ENCODE results near the gene TMEM256. TPM values are rescaled to one million over a fixed set of nuclear protein-coding genes. Genes with fewer than 3 reads are reported as not detected.

The TMEM256 gene
- total and polyA plus RNA-seq, 9 donors, result 44.0 to 133 (median 85.2) TPM

DNA sequence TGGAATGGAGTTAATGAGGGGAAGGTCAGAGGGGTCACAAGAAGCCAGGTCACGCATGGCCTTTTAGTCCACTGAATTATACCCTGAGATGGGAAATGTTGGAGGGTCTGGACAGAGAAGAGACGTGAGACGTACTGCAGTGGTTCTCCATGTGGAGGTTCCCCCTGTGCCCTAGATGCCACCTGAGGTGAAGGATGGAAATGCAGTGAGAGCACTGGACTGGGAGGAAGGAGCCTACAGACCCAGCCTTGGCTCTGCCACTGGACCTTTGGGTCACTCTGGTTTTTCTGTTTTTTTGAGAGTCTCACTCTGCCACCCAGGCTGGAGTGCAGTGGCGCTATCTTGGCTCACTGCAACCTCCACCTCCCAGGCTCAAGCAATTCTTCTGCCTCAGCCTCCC is 7.8 kb downstream of the TMEM256 start:
- Histone ChIP-seq H3K36me3 (no peaks in the 10 kb centered on the region), H3K27ac (no peak overlapping the region), H3K4me1 (ENCODE audit: insufficient read depth) (peaks cover 5% of the 10 kb centered on the region), H3K4me3 (no peak overlapping the region), H3K27me3 (no peaks in the 10 kb centered on the region), H3K9me3 (no peaks in the 10 kb centered on the region)
- DNase-seq, result no peak
- WGBS, 3 donors, result 82 to 88% (median 86%) methylated on average over 4 of the region's 4 CpGs
- intact Hi-C loops (cut with DNase I), result no loop called here
- TF ChIP-seq CTCF (IDR thresholded peaks at IDR 0.05), result no peak
- no peak for TF ChIP-seq EP300 (IDR thresholded peaks at IDR 0.05)
- TF ChIP-seq POLR2A (IDR thresholded peaks at IDR 0.05), result no peak

GRCh38 chr17:7394452-7395191 is 9.3 kb downstream of the TMEM256 start, which contains the start of gene PLSCR3:
TSS of gene PLSCR3 (minus strand) at chr17:7394525. CDS start at chr17:7394110, 415 bp downstream.
- WGBS, 3 donors, result 0 to 1% (median 1%) methylated on average over 45 to 71 of the region's 71 CpGs
- H3K9me3 ChIP-seq, result no peaks in the 10 kb centered on the region
- peak within 1 kb of the TSS; percentile 37 to 94 for H3K27ac ChIP-seq
- no peaks in the 10 kb centered on the region for H3K27me3 ChIP-seq
- peaks cover 5% of the 10 kb centered on the region for H3K4me1 ChIP-seq (ENCODE audit: insufficient read depth)
- TF ChIP-seq CTCF (IDR thresholded peaks at IDR 0.05) (peak; percentile 29 to 51 (median 42)), POLR2A (IDR thresholded peaks at IDR 0.05) (peak; percentile 94), EP300 (IDR thresholded peaks at IDR 0.05) (no peak)
- H3K4me3 ChIP-seq, result peak within 1 kb of the TSS; percentile 63
- DNase-seq, result peak; percentile 85 to 92 (median 88)
- no peaks in the 10 kb centered on the region for H3K36me3 ChIP-seq
- intact Hi-C loops (cut with DNase I), result no loop called here

- Histone ChIP-seq H3K36me3 (no peaks in the 10 kb centered on the region), H3K27me3 (no peaks in the 10 kb centered on the region), H3K9me3 (no peaks in the 10 kb centered on the region), H3K4me3 (peak overlapping the region; percentile 63), H3K27ac (peak overlapping the region; percentile 37 to 94), H3K4me1 (ENCODE audit: insufficient read depth) (peaks cover 5% of the 10 kb centered on the region)
- TF ChIP-seq CTCF (IDR thresholded peaks at IDR 0.05) (no peak), POLR2A (IDR thresholded peaks at IDR 0.05) (no peak), EP300 (IDR thresholded peaks at IDR 0.05) (no peak)
- intact Hi-C loops (cut with DNase I), result no loop called here
- WGBS, 3 donors, result 3% methylated on average over 46 to 48 of the region's 48 CpGs
- DNase-seq, result peak in 2 of 5 donors; percentile 44 to 57
Observed at GRCh38 chr17:7393613-7394451, 10.1 kb downstream of the TMEM256 start.

DNA sequence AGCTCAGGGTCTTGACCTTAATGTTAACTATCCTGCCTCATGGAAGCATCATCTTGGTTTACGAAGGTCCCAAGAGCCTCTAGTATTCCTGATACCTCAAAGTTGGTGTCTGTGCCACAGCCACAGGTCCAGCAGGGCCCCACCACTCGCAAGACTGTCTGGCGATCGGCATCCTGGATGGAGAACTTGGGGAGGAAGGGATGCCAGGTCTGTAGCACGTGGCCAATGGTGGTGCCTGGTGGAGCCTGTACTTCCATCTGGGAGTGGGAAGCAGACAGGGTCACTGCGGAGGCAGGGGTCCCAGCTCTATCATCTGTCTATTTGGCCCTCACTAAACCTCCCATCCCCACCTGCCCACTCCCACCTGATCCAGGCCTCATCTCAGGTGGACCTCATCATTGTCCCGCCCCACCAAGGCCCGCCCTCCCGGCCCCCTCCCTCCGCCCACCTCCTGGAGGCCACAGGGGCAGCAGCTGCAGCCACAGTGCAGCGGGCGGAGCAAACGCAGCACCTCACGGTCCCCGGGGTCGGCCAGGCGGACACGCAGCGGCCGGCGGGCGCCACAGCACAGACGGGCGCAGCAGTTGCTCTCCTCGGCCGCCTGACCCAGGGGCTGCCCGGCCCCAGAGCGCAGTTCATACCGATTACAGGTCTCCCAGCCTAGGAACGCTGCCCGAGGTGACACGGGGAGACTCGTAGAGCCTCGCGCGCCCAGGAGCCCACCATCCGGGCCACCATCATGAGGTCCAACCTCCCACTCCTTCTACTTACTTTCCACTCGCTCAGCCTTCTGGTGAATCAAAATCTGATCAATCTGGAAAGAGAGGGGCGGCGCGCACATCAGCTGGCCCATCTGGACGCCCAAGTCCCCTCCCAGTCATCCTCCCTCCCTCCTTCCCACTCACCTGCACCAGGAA is 10.9 kb downstream of the TMEM256 start:
- TF ChIP-seq POLR2A (IDR thresholded peaks at IDR 0.05) (no peak), CTCF (IDR thresholded peaks at IDR 0.05) (no peak), EP300 (IDR thresholded peaks at IDR 0.05) (no peak)
- H3K27ac ChIP-seq, result no peak overlapping the region
- peak overlapping the region; percentile 63 for H3K4me3 ChIP-seq
- no peaks in the 10 kb centered on the region for H3K9me3 ChIP-seq
- H3K4me1 ChIP-seq (ENCODE audit: insufficient read depth), result peaks cover 5% of the 10 kb centered on the region
- no peaks in the 10 kb centered on the region for H3K36me3 ChIP-seq
- intact Hi-C loops (cut with DNase I), result no loop called here
- 60 to 66% (median 64%) methylated on average over 42 of the region's 42 CpGs for WGBS, 3 donors
- no peaks in the 10 kb centered on the region for H3K27me3 ChIP-seq
- DNase-seq, result peak in 3 of 5 donors; percentile 44 to 51 (median 48)

Data from ovary (tissue), 9 donors.